ENCODE results near the gene PHLDB3. TPM values are rescaled to one million over a fixed set of nuclear protein-coding genes. Genes with fewer than 3 reads are reported as not detected.

The PHLDB3 gene
- total and polyA plus RNA-seq, 2 of the 4 experiments (the other 2 are of a cell fraction), result 2.9 to 10.6 TPM

- no CpG with 5 or more reads among the region's 5 CpGs for WGBS, 2 experiments (ENCODE audit: extremely low coverage in 2 of 2, insufficient read length in 1 of 2)
- in situ Hi-C loops (cut with MboI; ENCODE audit: low sequenced_read_pairs), result no loop called here
Observed at GRCh38 chr19:43506629-43507028, 2.1 kb upstream of the PHLDB3 start.

More at GRCh38 chr19:43506629-43507028, 2.1 kb upstream of the PHLDB3 start:
- H3K4me1 ChIP-seq (ENCODE audit: control insufficient read depth, insufficient read depth, low read length), result peaks cover 4% of the 10 kb centered on the region; the same call in 1 of the 2 replicates
- no peak overlapping the region for H2BK120ac ChIP-seq (ENCODE audit: low read depth, low read length)
- TF ChIP-seq RCOR1 (IDR thresholded peaks at IDR 0.05; ENCODE audit: insufficient replicate concordance, low read length), result no peak
- TF ChIP-seq POLR2A (IDR thresholded peaks at IDR 0.05; ENCODE audit: low read depth, low read length), result no peak
- TF ChIP-seq MAFK (IDR thresholded peaks at IDR 0.05; ENCODE audit: low read depth, low read length), result no peak
- no peak for TF ChIP-seq CTCF (conservative IDR thresholded peaks at IDR 0.05; ENCODE audit: low read depth, low read length)
- no peak for TF ChIP-seq USF2 (IDR thresholded peaks at IDR 0.05; ENCODE audit: low read depth, low read length)
- no peak for TF ChIP-seq ELK1 (IDR thresholded peaks at IDR 0.05; ENCODE audit: borderline replicate concordance, low read depth, low read length)
- TF ChIP-seq CEBPB (IDR thresholded peaks at IDR 0.05; ENCODE audit: low read depth, low read length), result no peak
- no peak for TF ChIP-seq NFE2L2 (IDR thresholded peaks at IDR 0.05; ENCODE audit: low read depth, low read length)
- TF ChIP-seq SMC3 (IDR thresholded peaks at IDR 0.05; ENCODE audit: low read depth, low read length), result no peak
- TF ChIP-seq CHD1 (IDR thresholded peaks at IDR 0.05; ENCODE audit: low read depth, low read length), result no peak
- no peak for TF ChIP-seq MAZ (IDR thresholded peaks at IDR 0.05; ENCODE audit: borderline replicate concordance, low read depth, low read length)
- H3K27ac ChIP-seq (ENCODE audit: insufficient read depth, low read length), result no peak overlapping the region
- H3K18ac ChIP-seq (ENCODE audit: low read depth, low read length), result no peak overlapping the region
- H2AK5ac ChIP-seq (ENCODE audit: low read depth, low read length), result no peak overlapping the region
- no peaks in the 10 kb centered on the region for H3K9me3 ChIP-seq (ENCODE audit: control insufficient read depth, insufficient read depth, low read length)
- H3K23ac ChIP-seq (ENCODE audit: low read depth, low read length), result no peak overlapping the region
- 0 out of 2 replicates have a peak, but pooled peaks cover 3% of the 10 kb centered on the region for H3K9me1 ChIP-seq (ENCODE audit: insufficient read depth, low read length)
- BruUV-seq (replicated peaks), result no TSS peak
- no peak overlapping the region for H2AK9ac ChIP-seq (replicated peaks; ENCODE audit: low read depth, low read length, poor library complexity)
- peaks cover 20% of the 10 kb centered on the region for H3K36me3 ChIP-seq (ENCODE audit: control insufficient read depth, insufficient read depth, low read length)
- ChIA-PET POLR2A (ENCODE audit: unreplicated experiment) (no interaction called here), CTCF (no interaction called here)
- no peak overlapping the region for H4K5ac ChIP-seq (ENCODE audit: low read depth, low read length)
- no peak overlapping the region for H3K56ac ChIP-seq (ENCODE audit: extremely low read depth, insufficient read depth, low read length)
- no peak overlapping the region for H3K9ac ChIP-seq (ENCODE audit: low read depth, low read length)
- H2BK5ac ChIP-seq (ENCODE audit: low read depth, low read length, poor library complexity, severe bottlenecking), result no peak overlapping the region
- H4K8ac ChIP-seq (ENCODE audit: low read depth in 2 of 2, low read length in 2 of 2), result no peak overlapping the region
- H4K91ac ChIP-seq (ENCODE audit: insufficient read depth, low read depth, low read length), result no peak overlapping the region
- peaks cover 0 to 24% of the 10 kb centered on the region in 2 experiments; a peak in 3 of 4 replicates for H3K79me1 ChIP-seq (ENCODE audit: low read depth in 1 of 2, low read length in 2 of 2)
- no peak overlapping the region for H2BK15ac ChIP-seq (ENCODE audit: low read depth, low read length)
- no peak overlapping the region for H3K4me2 ChIP-seq (ENCODE audit: low read depth, low read length)
- H3K27me3 ChIP-seq (ENCODE audit: control insufficient read depth, insufficient read depth, low read length), result no peaks in the 10 kb centered on the region
- H2AFZ ChIP-seq (replicated peaks; ENCODE audit: low read length, poor library complexity), result no peak overlapping the region
- ATAC-seq (ENCODE audit: low read depth) (no peak), DNase-seq (no peak)
- intact Hi-C loops (cut with micrococcal nuclease), result no loop called here
- no peak overlapping the region for H3K4me3 ChIP-seq (ENCODE audit: insufficient read depth, low read depth, low read length)
- H3K14ac ChIP-seq (replicated peaks; ENCODE audit: low read depth, low read length), result no peak overlapping the region
- dilution Hi-C loops (cut with HindIII; ENCODE audit: low sequenced_read_pairs, unreplicated experiment), result no loop called here
- no peak overlapping the region for H2BK20ac ChIP-seq (ENCODE audit: low read depth, low read length)
- no peaks in the 10 kb centered on the region for H4K20me1 ChIP-seq (ENCODE audit: insufficient read depth, low read length)
- H3K4ac ChIP-seq (ENCODE audit: low read depth, low read length), result no peak overlapping the region
